ENCODE measurements around the gene RTEL1.

DNA sequence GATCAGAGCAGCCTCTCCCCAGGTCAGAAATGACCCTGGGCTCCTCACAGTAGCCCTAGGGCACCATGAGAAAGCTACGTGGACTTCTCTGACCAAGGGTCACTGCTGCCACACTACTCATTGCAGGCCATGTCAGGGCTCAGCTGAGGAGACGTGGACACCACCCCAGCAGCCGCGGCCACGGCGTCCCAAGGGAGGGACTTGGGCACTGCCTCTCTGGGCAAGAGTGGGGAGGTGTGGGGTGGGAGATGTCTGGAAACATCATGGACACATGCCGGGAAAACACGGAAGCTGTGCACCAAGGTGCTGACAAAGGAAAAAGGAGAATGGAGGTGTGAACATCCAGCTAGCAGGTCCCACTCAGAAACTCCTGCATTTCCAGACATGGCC is 40.2 kb upstream of the RTEL1 start:
- TF ChIP-seq CTCF (IDR thresholded peaks at IDR 0.05; ENCODE audit: borderline replicate concordance, extremely low read depth, low read length, poor library complexity, severe bottlenecking) (no peak), EZH2 (IDR thresholded peaks at IDR 0.05; ENCODE audit: borderline replicate concordance, low read depth, low read length, severe bottlenecking) (no peak)

Measured in DND-41 (cell line).